Stimulated activated CD8-positive, alpha-beta memory T cell treated with anti-CD3 and anti-CD28 coated beads, Interleukin-12 subunit alpha, Interleukin-12 subunit beta, amount 100 ng/mL, for 24 hours (primary cell): ENCODE results near the gene PEMT.

Experiments
- DNase-seq: peaks from one replicate; pipeline ENCODE4 v3.0.0-alpha.2; 2020; ENCODE audit errors: extremely low read depth

PEMT gene

DNA sequence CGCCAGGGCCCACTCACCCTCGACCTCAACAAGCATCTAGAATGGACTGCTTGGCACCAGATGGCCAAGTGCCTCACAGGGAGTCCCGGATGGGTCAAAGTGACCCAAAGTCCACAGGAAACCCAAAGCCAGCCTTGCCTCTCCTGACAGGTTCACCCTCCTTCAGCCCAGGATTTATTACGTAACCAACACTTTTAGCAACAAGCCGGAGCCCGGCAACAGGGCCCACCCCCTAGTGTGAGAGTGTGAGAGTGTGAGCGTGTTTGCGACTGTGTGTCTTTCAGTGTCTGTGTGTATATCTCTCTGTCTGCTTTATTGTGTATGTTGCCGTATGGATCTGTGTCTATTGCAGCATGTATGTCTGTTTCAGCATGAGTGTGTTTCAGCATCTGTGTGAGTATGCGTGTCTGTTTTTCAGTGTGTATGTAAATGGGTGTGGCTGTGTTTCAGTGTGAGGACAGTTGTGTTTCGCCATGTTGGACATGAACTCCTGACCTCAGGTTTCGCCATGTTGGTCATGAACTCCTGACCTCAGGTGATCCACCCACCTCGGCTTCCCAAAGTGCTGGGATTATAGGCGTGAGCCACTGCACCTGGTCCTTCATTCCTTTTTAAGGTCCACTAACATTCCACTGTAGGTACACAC is 13.7 kb upstream of the PEMT start:
- no peak for DNase-seq

DNA sequence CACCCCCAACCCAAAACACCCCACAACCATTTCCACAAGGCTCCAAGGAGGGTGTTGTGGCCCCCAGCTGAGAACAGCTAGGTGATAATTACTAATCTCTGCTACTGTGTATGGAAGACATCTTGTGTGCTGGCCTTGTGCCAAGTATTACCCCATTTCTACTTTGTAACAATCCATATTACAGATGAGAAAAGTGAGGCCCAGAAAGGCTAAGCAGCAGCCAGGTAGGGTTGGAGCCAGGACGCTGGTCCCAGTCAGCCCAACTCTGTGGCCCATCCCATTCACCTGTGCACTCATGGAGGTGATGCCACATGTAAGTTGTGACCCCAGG is 12.4 kb upstream of the PEMT start:
- DNase-seq, result no peak

DNA sequence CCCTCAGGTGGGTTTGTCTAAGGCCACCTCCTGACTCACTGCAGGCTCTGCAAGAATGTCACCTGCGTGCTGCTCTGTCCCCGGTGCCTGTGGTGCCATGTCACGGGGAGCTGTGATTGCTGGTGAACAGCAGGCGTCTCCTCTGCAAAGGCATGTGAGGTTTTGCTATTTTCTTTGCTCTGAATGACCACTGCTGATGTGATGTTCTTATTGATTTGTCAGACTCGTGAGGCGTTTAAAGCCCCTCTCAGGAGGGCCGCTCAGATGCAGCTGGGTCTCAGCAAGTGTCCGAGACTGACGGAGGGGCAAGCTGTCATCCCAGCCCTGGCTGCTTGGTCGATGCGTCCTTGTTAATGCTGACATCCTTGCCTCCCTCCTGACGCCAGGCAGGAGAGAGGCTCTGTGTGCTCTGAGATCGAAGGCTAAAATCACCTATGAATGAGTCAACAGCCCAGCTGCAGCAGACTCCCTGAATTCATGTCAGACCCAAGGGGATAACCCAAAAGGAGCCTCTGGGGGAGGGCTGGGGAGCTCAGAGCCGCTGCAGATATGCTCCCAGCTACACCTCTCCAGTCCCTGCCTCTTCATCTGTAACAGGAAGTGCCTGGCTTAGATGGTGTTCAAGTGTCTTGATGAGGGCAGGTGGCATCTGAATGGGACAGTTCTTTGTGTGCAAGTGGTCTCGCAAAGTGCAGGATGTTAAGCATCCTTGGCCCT is 11.8 kb upstream of the PEMT start:
- DNase-seq, result no peak

DNA sequence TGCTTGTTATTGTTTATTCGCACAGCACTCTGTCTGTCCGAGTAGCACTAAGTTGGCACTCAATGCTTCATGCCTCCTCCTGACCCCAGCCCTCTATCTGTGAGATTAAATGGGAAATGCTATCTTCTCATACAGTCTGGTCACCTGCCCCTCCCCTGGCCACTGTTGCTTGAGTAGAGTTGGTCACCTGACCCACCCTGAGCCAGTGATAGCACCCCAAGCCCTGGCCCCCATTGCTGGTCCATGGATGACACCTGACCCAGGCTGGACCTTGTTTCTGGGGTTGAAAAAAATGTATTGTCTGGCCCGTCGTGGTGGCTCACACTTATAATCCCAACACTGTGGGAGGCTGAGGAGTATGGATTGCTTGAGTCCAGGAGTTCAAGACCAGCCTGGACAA is 8.5 kb upstream of the PEMT start:
- DNase-seq, result no peak

DNA sequence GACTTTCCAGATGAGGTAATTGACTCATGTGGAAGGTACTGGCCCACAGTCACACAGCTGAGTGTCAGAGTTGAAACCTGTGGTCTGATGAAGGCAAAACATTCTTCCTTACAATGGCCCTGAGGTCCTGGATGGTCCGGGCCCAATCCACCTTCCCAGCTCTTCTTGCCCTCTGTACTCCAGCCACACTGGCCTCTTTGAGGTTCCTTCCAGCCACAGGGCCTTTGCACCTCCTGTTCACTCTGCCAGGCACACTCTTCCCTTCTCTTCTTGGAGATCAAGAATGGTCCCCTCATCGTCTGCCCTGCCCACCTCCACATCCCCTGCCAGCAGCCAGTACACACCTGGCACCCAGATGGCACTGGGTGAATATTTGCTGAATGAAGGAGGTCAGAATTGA is 6.5 kb upstream of the PEMT start:
- DNase-seq, result no peak

DNA sequence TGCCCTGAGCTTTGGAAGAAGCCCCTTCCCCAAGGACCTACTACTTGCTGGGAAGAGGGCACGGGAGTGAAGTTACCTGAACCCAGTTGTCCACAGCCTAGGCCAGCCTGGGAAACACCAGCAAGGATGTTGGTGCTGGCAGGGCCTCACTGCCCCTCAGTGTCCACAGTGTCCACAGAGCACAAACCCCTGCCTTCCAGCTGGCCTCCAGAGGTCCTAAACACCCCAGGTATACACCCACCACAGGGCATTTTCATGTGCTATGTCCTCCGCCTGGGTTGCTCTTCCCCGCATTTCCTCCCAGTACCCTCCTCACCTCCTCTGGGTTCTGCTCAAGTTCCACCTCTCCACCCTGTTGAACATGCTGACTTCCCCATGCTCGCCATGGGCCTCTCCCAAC is 4.2 kb upstream of the PEMT start:
- no peak for DNase-seq

DNA sequence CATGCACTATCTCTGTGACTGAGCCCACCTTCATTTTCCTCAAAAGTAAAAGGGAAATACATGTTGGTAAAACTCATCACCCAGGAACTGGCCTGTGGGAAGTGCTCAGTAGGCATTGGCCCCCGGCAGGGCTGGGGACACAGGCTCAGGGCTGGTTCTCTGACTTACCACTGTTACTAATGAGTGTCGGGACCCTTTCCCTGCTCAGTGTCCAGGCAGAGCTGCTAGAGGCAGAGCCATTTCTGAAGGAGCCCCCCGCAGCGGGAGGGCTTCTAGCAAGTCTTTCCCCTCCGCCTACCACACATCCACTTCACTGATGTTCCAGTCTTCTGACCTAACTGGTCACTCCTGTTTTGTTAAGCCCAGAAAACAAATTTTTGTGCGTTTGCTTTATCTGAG is 1.7 kb upstream of the PEMT start:
- DNase-seq, result no peak

DNA sequence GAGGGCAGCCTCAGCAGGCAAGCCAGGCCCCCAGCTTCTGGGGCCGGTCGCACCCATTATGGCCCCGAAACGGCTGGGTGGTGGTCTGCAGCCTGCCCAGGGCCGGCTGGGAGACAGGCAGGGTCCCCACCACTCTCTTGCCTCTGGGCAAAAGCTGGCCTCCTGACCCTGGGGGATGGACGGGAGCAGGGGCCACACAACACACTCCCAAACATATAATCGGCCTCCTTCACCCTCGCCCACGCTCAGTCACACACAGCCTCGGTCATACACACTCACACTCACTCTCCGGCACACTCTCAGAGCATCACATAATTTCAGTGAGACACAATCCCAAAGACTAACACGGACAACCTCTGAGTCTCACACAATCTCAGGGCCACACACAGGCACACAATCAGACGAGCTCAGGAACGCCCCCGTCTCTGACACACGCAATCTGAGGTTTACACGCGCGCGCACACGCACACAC is 589 bp downstream of the PEMT start:
- no peak for DNase-seq

DNA sequence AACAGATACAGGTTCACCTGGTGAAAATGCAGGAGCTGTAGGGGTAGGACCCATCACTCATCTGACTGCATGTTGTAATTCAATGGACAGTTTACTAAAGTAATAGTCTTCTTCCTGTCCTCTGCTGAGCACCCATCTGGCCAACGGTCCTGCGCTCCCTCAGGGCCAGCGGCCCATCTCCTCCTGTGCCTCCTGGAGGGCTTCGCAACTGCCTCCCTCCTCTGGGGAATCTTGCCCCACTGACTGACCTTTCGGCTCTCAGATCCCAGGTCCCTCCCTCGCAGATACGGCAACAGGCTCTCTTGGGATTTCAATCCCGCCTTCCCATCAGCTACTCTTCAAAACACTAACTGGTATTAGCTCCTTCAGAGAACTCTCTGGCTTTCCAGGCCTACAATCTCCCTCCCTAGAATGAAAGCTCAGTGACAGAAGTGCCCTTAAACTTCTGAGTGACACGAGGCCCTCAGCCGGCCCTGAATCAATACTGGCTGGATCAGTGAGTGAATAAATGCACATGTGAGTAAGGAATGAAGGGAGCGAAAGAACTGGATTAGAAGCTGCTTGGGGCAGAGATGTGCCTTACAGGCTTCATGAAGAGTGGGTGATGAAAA is 1.3 kb downstream of the PEMT start:
- no peak for DNase-seq

DNA sequence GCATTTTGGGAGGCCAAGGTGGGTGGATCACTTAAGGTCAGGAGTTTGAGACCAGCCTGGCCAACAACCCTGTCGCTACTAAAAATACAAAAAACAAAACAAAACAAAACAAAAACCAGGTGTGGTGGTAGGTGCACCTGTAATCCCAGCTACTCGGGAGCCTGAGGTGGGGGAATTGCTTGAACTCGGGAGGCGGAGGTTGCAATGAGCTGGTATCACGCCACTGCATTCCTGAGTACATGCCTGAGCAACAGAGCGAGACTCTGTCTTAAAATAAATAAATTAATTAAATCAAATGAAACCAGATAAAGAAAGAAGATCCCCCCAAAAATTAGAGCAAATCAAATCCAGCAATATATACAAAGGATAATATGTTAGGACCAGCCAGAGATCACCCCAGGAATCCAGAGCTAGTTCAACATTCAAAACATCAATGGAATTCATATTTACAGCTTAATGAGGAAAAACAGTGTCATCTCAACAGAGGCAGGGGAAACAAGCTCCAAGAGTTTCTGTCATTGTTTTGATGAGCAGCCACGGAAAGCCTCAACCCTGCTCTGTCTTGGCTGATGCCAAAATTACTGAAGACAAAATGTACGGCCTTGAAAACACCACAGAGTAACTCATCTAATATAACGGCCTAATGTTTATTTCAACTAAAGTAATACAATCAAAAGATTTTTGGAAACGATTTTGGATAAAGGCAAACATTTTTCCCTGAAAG is 3.7 kb downstream of the PEMT start:
- no peak for DNase-seq

DNA sequence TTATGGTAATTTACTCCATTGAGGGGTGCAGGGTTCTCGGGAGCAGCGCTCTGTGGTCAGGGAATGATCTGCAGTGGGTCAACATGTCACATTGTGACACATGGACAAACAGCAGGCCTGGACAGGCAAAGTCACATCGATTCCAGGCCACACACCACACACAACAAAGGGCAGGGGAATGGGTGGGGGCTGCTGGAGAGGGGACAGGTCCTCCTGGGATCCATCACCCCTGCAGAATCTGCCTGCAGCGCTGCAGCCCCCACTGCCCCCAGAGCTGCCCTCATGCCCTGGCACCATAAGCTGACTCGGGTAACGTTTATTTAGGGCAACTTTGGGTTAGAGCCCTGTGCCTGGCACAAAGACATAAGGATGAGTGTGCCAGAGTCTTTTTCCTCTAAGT is 9.1 kb downstream of the PEMT start:
- no peak for DNase-seq

DNA sequence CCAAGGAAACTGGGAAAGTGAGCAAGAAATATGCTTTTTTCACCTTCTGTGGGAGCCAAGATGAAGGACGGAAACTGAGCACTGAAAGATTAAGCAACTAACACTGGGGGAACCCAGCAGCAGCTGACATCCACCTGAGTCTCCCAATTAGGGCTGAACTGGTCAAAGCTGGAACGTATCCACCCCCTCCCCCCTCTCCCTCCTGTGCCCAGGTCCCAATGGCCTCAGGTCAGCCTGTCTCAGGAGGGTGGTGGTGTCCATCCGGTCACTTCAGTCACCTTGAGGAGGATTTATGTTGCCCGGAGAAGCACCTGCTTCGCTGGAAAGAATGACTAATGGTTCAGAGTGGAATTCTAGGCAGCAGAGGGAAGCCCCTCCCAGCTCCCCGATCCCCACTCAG is 10.0 kb downstream of the PEMT start:
- no peak for DNase-seq

DNA sequence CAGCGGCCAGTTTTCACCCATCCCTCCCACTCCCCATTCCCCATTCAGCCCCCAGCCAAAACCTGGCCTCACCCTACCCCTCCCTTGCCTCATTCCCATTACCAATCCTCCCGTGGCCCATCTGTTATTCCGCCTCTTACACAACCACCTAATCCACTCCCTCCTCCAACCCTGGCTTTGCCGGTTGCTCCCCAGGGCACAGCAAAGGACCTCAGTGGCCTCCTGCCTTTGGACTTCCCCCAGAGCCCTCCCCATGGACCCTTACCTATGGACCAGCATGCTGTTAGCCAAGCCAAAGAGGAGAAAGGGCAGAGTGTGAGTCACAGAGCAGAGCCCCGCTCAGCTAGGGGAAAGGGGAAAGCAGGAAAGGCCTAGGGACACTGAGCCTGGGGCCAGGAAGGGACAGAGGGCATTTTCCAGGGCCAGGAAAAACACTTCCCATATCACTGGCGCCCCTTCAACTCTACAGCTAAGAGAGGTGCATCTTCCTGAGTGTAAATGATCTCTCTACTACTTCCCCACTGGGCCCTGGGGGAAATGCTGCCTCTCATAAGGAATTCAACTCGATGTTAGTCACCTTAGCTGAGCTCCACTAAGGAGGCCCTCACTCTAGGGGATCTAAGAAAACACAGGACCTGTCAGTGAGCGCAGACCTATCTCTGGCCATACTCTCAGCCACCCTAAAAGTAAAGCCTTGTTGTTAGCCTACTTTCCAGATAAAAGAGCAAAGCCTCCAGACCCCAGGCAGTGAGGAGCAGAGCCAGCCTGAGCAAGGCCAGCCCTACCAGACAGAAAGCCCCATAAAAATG is 10.6 kb downstream of the PEMT start:
- no peak for DNase-seq

DNA sequence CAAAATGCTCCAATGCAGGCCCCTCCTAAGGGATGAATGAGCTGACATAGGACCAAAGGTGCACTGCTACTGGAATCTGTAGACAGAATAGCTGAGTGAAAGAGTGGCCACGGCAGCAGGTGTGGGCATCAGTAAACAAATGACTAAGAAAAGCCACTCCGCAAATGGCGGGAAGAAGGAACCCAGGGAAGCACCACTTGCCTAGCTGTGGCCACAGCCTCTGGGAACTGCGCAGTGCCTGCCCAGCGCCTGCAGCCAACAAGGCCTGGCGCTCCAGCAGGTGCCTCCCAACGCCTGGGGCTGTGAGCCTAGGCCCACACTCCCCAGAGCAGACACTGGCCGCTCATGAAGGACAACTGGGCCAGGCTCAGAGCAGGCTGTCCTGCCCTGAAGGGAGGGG is 11.8 kb downstream of the PEMT start:
- no peak for DNase-seq

DNA sequence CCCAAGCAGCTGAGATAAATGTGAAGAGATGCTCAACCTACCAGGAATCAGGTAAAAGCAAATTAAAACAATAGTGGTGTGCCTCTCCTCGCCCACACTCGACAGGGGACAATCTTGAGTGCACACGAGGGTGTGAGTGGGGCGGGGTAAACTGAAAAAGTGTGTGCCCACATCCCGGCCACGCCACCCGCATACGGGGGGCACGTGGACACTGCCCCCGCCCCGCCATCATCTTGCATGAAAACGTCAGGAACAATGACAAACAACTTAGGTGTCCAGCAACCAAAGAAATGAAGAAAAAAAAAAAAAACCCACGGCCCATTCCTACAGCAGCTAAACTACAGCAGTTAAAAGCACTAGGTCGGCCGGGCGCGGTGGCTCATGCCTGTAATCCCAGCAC is 14.1 kb downstream of the PEMT start:
- DNase-seq, result no peak

DNA sequence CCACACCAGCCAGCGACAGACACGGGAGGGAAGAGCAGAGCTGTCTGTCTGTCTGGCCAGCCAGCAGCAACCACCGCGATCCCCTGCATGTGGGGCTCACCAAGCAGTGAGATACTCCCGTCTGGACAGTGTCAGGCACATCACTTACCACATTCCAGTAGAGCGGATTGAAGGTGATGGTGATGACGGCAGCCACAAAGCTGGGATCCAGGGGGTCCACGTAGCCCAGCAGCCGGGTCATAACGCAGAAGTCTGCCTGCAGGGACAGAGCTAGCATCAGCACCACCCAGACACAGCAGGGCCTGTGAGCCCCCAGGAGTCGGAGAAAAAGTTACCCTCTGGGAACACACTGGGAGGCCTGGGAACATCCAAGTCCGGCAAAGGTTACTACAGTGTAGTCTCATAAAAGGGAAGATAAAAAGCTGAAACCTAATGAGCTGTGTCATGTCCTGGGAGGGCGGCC is 14.7 kb downstream of the PEMT start:
- DNase-seq, result no peak

DNA sequence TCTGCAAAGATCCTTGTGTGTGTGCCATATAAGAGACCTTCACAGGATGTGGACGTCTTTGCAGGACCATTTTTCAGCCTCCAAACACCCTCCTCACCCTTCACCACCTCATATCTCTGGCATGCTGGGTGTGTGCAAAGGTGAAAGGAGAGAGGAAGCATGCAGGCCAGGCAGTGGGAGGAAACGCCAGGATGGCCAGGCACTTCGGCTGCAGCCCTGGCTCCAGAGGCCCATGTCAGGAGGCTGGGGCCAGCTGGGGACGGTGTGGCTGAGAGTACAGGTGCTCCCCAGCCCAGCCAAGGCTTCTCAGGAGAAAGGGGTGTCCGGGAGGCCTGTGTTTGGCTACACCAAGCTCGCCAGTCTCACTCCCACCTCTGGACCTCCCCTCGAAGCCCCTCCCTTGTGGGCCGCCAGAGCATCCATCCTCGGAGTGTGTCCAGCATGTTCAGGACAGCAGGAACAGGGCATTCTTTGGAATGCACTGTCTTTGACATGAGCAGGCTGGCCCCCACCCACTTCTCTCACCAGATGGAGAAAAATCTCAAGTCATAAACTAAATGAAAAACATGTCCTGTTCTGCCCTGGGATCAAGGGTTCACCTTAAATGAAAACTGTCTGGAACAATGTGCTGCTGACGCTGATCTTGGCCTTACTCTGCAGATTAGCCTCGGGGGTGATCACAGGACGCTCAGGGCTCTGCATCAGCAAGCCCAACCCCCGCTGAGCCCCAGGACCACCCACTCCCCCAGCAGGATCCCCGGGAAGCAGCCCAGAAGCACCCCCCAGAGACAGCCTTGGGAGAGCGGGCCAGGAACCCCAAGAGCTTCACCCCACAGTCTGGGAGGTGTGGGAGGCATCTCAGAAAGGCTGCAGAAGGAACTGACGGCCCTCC is 15.9 kb downstream of the PEMT start:
- DNase-seq, result no peak

DNA sequence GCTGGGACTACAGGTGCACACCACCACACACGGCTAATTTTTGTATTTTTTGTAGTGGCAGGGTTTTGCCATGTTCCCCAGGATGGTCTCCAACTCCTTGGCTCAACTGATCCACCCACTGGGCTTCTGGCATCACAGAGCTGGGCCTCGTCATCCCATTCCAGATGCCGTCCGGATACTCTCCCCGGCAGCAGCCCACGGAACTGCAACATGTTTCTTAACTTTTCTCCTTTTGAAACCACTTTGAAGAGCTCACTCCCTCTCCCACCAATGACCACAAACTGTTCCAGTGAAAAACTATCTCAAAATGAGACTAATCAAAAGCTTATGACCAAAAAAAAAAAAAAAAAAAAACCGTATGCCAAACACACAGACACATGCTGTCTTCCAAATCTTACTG is 17.6 kb downstream of the PEMT start:
- DNase-seq, result no peak

DNA sequence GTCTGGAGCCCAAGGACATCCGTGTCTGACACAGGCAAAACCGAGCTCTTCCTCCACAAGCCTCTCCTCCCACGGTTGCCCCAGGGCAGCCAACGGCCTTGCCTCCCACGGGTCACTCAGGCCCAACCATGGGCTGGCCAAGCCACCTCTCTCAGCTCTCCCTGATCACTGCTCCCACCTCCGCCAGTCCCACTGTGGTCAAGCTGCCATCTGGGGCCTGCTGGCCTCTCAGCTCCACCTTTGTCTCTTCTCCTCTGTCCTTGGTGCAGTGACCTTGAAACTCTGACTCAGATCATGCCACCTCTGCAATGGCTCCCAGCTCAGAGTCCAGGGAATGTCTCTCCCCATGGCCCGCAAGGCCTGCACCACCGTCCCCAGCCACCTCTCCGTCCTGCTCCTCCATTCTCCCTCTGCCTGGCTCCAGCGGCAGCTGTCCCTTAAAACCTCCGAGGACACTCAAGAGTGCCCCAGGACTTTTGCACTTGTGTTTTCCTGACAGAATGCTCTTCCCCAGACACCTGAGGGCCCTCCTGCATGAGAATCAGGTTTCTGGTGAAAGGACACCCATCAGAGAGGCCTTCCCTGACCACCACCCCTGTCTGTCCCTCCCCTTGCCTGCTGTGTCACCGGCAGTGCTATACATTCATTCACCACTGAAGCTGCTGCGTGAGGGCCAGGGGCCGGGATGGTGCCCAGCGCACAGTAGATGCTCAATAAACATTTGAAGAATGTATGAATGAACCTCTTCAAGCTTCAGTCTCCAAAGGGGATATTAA is 19.3 kb downstream of the PEMT start:
- no peak for DNase-seq
